Activated naive CD8-positive, alpha-beta T cell treated with anti-CD3 and anti-CD28 coated beads for 36 hours (primary cell): ENCODE results near the gene IRF2. TPM values are rescaled to one million over a fixed set of nuclear protein-coding genes. Genes with fewer than 3 reads are reported as not detected.
A peak's percentile ranks its signal among the peaks of the same experiment; 100 is the strongest.

Source experiments
- DNase-seq: peaks from one replicate; pipeline ENCODE4 v3.0.0; 2021
- H3K27ac Mint-ChIP-seq: one replicate; pipeline ENCODE4 v1.8.0; 2022; ENCODE audit warnings: mild to moderate bottlenecking, moderate library complexity, mixed read lengths
- H3K27me3 Mint-ChIP-seq: one replicate; pipeline ENCODE4 v1.8.0; 2022; ENCODE audit warnings: mild to moderate bottlenecking, mixed read lengths
- H3K36me3 Mint-ChIP-seq: one replicate; pipeline ENCODE4 v1.8.0; 2021; ENCODE audit warnings: mild to moderate bottlenecking, mixed read lengths
- H3K4me1 Mint-ChIP-seq: one replicate; pipeline ENCODE4 v1.8.0; 2021; ENCODE audit warnings: mixed read lengths
- H3K4me3 Mint-ChIP-seq: one replicate; pipeline ENCODE4 v1.8.0; 2022; ENCODE audit warnings: mild to moderate bottlenecking, moderate library complexity, mixed read lengths
- H3K9me3 Mint-ChIP-seq: one replicate; pipeline ENCODE4 v1.8.0; 2022; ENCODE audit warnings: mixed read lengths
- total RNA-seq, 2 experiments: library from RNA; stranded (reverse); gene quantifications; one replicate each; pipeline ENCODE4 v1.2.3, GENCODE V29; 2021

The IRF2 gene
- total RNA-seq, 2 experiments from 2014 or later: 49.1 to 61.4 TPM

GRCh38 chr4:184485279-184485678 lies 10.9 kb upstream of the IRF2 start:
- H3K4me1 Mint-ChIP-seq: peaks cover 29% of the 10 kb centered on the region
- no peaks in the 10 kb centered on the region for H3K27me3 Mint-ChIP-seq
- no peak overlapping the region for H3K4me3 Mint-ChIP-seq
- peaks cover 3% of the 10 kb centered on the region for H3K9me3 Mint-ChIP-seq
- no peak for DNase-seq
- H3K27ac Mint-ChIP-seq: no peak overlapping the region
- H3K36me3 Mint-ChIP-seq: peaks cover 12% of the 10 kb centered on the region

- H3K4me3 Mint-ChIP-seq: no peak overlapping the region
- H3K4me1 Mint-ChIP-seq: peaks cover 55% of the 10 kb centered on the region
- peaks cover 28% of the 10 kb centered on the region for H3K36me3 Mint-ChIP-seq
- H3K9me3 Mint-ChIP-seq: peaks cover 3% of the 10 kb centered on the region
- DNase-seq: no peak
- H3K27me3 Mint-ChIP-seq: no peaks in the 10 kb centered on the region
- no peak overlapping the region for H3K27ac Mint-ChIP-seq
Measured at GRCh38 chr4:184481544-184481943, 7.2 kb upstream of the IRF2 start.

DNA sequence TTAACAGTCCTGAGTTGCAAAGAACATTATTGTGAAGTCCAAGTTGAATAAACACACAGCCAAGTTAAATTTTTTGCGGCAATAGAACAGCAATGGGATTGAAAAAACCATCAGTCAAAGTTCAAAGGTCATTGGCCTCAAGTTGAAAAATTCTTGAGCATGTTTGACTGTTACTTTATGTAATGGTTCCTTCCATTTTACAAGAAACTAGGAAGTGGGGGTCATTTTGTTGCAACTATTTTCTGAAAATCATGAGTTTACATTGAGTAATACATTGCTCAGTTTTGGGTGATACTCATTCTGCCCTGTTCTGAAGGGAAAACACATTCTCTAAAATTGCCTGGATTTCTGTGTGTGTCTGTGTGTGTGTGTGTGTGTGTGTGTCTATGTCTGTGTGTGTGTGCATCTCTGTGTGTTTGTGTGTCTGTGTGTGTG lies 5.2 kb upstream of the IRF2 start:
- Mint-ChIP-seq H3K9me3 (peaks cover 3% of the 10 kb centered on the region), H3K4me3 (no peak overlapping the region), H3K27me3 (no peaks in the 10 kb centered on the region), H3K36me3 (peaks cover 43% of the 10 kb centered on the region), H3K27ac (no peak overlapping the region), H3K4me1 (peaks cover 49% of the 10 kb centered on the region)
- DNase-seq: no peak

- H3K4me3 Mint-ChIP-seq: peak overlapping the region; percentile 98
- H3K36me3 Mint-ChIP-seq: peaks cover 43% of the 10 kb centered on the region
- H3K9me3 Mint-ChIP-seq: no peaks in the 10 kb centered on the region
- peak overlapping the region; percentile 100 for H3K27ac Mint-ChIP-seq
- no peaks in the 10 kb centered on the region for H3K27me3 Mint-ChIP-seq
- no peak for DNase-seq
- peaks cover 45% of the 10 kb centered on the region for H3K4me1 Mint-ChIP-seq
Measured at GRCh38 chr4:184477201-184477999, 3.0 kb upstream of the IRF2 start.

GRCh38 chr4:184476695-184477094 lies 2.3 kb upstream of the IRF2 start:
- Mint-ChIP-seq H3K27me3 (no peaks in the 10 kb centered on the region), H3K4me3 (peak overlapping the region; percentile 98), H3K9me3 (no peaks in the 10 kb centered on the region), H3K27ac (peak overlapping the region; percentile 100), H3K4me1 (peaks cover 50% of the 10 kb centered on the region), H3K36me3 (peaks cover 41% of the 10 kb centered on the region)
- peak; percentile 14 for DNase-seq

- Mint-ChIP-seq H3K9me3 (no peaks in the 10 kb centered on the region), H3K27me3 (no peaks in the 10 kb centered on the region), H3K4me3 (peak overlapping the region; percentile 98), H3K27ac (peak overlapping the region; percentile 100), H3K4me1 (peaks cover 53% of the 10 kb centered on the region), H3K36me3 (peaks cover 38% of the 10 kb centered on the region)
- no peak for DNase-seq
Measured at GRCh38 chr4:184475498-184475897, 1.1 kb upstream of the IRF2 start.

DNA sequence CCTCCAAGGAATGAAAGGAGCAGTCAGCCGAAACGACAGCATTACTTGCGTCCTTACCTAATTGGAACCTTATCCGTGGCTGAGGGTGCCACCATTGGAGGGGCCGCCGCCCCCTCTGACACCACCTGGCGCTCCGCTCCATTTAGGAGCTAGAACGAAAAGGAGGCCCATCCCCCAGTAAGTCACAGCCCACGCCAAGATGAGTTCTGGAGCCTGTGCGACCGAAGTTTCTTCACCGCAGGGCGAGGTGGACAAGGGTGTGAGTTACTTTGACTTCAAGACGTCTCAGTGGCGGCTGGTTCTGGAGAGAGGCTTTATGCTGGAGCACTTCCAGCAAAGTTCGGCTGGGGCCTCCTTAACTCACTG lies 729 bp upstream of the IRF2 start:
- Mint-ChIP-seq H3K27ac (peak overlapping the region; percentile 100), H3K9me3 (no peaks in the 10 kb centered on the region), H3K27me3 (no peaks in the 10 kb centered on the region), H3K4me1 (peaks cover 56% of the 10 kb centered on the region), H3K4me3 (peak overlapping the region; percentile 98), H3K36me3 (peaks cover 38% of the 10 kb centered on the region)
- DNase-seq: peak; percentile 74

GRCh38 chr4:184473499-184474262 lies 669 bp downstream of the IRF2 start:
- H3K36me3 Mint-ChIP-seq: peaks cover 38% of the 10 kb centered on the region
- H3K4me1 Mint-ChIP-seq: peaks cover 56% of the 10 kb centered on the region
- H3K4me3 Mint-ChIP-seq: peak overlapping the region; percentile 98

GRCh38 chr4:184472614-184473498 lies 1.5 kb downstream of the IRF2 start:
- Mint-ChIP-seq H3K36me3 (peaks cover 37% of the 10 kb centered on the region), H3K27me3 (no peaks in the 10 kb centered on the region), H3K4me3 (peak overlapping the region; percentile 94), H3K27ac (peak overlapping the region; percentile 91), H3K4me1 (peaks cover 59% of the 10 kb centered on the region), H3K9me3 (no peaks in the 10 kb centered on the region)
- peak; percentile 74 for DNase-seq

More at GRCh38 chr4:184473499-184474262, 669 bp downstream of the IRF2 start:
- Mint-ChIP-seq H3K9me3 (no peaks in the 10 kb centered on the region), H3K27ac (peak overlapping the region; percentile 100), H3K27me3 (no peaks in the 10 kb centered on the region)
- peak; percentile 49 for DNase-seq

GRCh38 chr4:184471881-184472613 lies 2.3 kb downstream of the IRF2 start:
- H3K27ac Mint-ChIP-seq: peak overlapping the region; percentile 91
- peak; percentile 36 for DNase-seq
- no peaks in the 10 kb centered on the region for H3K27me3 Mint-ChIP-seq
- peak overlapping the region; percentile 94 for H3K4me3 Mint-ChIP-seq
- no peaks in the 10 kb centered on the region for H3K9me3 Mint-ChIP-seq
- H3K4me1 Mint-ChIP-seq: peaks cover 61% of the 10 kb centered on the region
- H3K36me3 Mint-ChIP-seq: peaks cover 35% of the 10 kb centered on the region

GRCh38 chr4:184470785-184471110 lies 3.6 kb downstream of the IRF2 start:
- H3K4me3 Mint-ChIP-seq: peak overlapping the region; percentile 52
- H3K9me3 Mint-ChIP-seq: no peaks in the 10 kb centered on the region
- H3K27me3 Mint-ChIP-seq: no peaks in the 10 kb centered on the region
- H3K4me1 Mint-ChIP-seq: peaks cover 53% of the 10 kb centered on the region
- peak overlapping the region; percentile 61 for H3K27ac Mint-ChIP-seq
- no peak for DNase-seq
- peaks cover 28% of the 10 kb centered on the region for H3K36me3 Mint-ChIP-seq

DNA sequence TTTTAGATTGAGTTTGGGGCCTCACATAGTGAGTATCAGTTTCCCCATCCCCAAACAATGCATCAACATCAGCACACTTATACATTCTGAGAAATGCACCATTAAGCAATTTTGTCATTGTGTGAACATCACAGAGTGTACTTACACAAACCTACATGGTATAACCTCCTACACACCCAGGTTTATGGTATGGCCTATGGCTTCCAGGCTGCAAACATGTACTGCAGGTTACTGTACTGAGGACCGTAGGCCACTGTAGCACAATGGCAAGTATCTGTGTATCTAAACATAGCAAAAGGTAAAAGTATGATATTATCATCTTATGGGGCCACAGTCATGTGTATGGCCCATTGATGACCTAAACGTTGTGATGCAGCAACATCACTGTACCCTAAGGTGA lies 7.7 kb downstream of the IRF2 start:
- no peak for DNase-seq
- H3K27me3 Mint-ChIP-seq: no peaks in the 10 kb centered on the region
- H3K9me3 Mint-ChIP-seq: no peaks in the 10 kb centered on the region
- peaks cover 65% of the 10 kb centered on the region for H3K4me1 Mint-ChIP-seq
- no peak overlapping the region for H3K4me3 Mint-ChIP-seq
- peaks cover 33% of the 10 kb centered on the region for H3K36me3 Mint-ChIP-seq
- H3K27ac Mint-ChIP-seq: no peak overlapping the region

DNA sequence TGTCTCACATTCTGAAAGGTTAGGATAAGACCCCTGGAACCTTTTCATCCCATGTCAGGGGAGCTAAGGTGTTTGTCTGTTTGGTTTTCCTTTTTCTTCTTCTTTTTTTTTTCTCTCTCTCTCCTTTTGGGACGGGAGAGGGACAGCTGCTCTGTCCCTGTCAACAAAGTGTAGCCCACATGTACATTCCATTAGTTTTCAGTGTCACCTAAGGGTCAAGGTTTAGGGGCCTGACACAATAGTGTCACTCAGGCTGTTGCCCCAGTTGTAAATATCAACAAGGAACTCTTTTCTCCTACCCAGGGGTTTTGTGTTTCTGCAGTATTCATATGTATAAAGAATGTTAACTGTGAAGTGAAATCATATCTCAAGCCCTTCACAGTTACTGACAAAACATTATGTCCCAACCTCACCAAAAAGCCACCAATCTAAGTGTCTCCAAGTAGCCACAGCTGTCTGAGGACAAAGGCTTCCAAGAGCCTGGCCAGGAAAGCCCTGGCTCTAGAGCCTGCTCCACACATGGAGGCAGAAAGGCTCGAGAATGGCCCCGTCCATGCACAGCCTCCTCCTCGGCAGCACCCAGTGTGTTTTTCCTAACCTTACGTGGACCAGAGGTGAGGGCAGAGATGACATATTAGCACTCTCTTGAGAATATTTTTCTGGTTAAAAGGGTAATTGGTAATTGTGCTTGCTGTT lies 9.4 kb downstream of the IRF2 start:
- Mint-ChIP-seq H3K36me3 (peaks cover 35% of the 10 kb centered on the region), H3K4me3 (no peak overlapping the region), H3K27ac (peak overlapping the region; percentile 63), H3K27me3 (no peaks in the 10 kb centered on the region), H3K9me3 (no peaks in the 10 kb centered on the region), H3K4me1 (peaks cover 65% of the 10 kb centered on the region)
- DNase-seq: no peak

DNA sequence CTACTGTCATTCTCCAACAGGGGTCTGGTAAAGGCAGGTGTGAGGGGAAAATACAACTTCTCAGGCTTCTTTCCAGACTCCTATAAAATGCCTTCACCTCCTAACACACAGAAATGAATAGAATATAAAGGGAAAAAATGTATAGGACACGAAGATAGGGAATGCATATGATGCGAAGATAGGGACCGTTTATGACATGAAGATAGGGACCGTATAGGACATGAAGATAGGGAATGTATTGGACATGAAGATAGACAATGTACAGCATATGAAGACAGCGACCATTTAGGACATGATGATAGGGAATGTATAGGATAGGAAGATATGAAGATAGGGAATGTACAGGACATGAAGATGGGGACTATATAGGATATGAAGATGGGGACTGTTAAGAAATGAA lies 10.5 kb downstream of the IRF2 start:
- Mint-ChIP-seq H3K36me3 (peaks cover 38% of the 10 kb centered on the region), H3K4me1 (peaks cover 67% of the 10 kb centered on the region), H3K27ac (no peak overlapping the region), H3K4me3 (no peak overlapping the region), H3K27me3 (no peaks in the 10 kb centered on the region), H3K9me3 (no peaks in the 10 kb centered on the region)
- DNase-seq: no peak
